GM12801 (cell line): ENCODE results near the gene IL4R.

Experiments used
- CTCF ChIP-seq: IDR thresholded peaks from one replicate; pipeline ENCODE4 v1.5.1; 2011; ENCODE audit warnings: control low read depth; ENCODE audit not compliant: insufficient read length; ENCODE audit errors: extremely low read depth

IL4R gene

GRCh38 chr16:27394516-27394915 is 80.7 kb downstream of the IL4R start:
- TF ChIP-seq CTCF: no peak

GRCh38 chr16:27398894-27399853 is 85.4 kb downstream of the IL4R start:
- no peak for TF ChIP-seq CTCF

- TF ChIP-seq CTCF: no peak
These were observed 86.2 kb downstream of the IL4R start for GRCh38 chr16:27399969-27400368.

- TF ChIP-seq CTCF: no peak
These were observed 87.2 kb downstream of the IL4R start for GRCh38 chr16:27400751-27401620.

- no peak for TF ChIP-seq CTCF
These were observed 88.2 kb downstream of the IL4R start, which contains the start of gene IL21R for GRCh38 chr16:27401768-27402568. Gene IL21R (plus strand): TSS chr16:27402174. CDS start chr16:27430072, 27,898 bp downstream.

- TF ChIP-seq CTCF: no peak
These were observed 88.8 kb downstream of the IL4R start for GRCh38 chr16:27402569-27402963.
